ENCODE data around the gene CPT1B. TPM values are rescaled to one million over a fixed set of nuclear protein-coding genes. Genes with fewer than 3 reads are reported as not detected.

CPT1B gene
- total RNA-seq, result 15.6 TPM

DNA sequence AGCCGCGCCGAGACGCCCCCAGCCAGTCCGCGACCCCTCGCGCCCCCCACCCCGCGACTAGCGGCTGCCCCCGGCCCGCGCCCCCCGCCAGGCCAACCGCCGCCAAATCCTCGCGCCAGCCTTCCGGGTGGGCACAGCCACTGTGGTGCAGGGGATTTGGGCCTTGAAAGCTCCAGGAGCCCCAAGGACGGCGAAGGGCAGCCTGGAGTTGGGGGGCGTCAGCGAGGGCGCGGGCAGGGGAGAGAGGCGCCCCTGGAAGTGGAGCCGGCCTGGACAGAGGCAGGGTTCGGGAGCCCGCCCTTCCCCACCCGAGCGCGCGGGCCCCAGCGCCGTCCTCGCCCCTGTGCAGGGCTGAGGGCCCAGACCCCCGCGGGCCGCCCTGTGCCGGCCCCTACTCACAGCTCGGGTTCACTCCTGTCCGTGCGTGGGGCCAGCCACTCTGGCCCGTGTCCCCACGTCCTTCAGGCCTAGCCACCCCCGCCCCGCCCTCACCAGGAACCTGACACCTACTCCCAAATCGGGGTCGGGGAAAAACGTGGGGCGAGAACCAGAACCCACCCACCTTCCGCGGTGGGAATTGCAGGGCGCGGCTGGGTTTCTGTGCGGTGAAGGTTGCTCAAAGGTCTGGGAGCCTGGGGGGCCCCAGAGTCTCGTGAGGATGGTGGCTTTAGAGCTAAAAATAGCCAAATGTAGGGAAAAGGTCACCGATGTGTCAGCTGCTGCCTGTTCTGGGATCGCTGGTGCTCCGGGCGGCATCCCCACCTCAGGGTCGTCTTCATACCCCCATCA lies at the start of gene CPT1B:
Gene CPT1B, minus strand, starts transcription at position 441 of the 789 bp plus-strand sequence. CDS start 512 bp downstream, outside the sequence.

DNA sequence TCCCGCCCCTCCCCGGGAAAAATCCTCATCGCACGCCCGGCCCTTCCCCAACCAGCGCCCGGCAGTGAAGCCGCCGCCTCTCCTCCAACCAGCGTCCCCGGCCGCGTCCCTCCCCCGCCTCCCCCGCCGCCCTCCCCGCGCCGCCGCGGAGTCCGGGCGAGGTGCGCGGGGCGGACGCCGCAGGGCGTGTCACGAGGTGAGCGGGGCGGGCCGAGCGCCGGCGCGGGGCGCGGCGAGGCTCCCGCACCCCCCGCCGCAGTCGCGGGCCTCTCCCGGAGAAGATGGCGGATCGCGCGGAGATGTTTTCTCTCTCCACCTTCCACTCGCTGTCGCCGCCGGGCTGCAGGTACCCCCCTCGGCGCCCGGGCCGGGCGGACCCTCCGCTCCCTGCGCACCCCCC lies 22.3 kb upstream of the CPT1B start, which contains the start of gene MAPK8IP2:
Gene MAPK8IP2, plus strand, starts transcription at position 256 of the 400 bp plus-strand sequence. Its CDS starts 26 bp downstream, at position 282.

GRCh38 chr22:50582493-50583293 lies 4.5 kb upstream of the CPT1B start, which contains the start of gene CHKB:
CHKB (minus strand) TSS chr22:50582849; CDS start chr22:50582781, 68 bp downstream.

DNA sequence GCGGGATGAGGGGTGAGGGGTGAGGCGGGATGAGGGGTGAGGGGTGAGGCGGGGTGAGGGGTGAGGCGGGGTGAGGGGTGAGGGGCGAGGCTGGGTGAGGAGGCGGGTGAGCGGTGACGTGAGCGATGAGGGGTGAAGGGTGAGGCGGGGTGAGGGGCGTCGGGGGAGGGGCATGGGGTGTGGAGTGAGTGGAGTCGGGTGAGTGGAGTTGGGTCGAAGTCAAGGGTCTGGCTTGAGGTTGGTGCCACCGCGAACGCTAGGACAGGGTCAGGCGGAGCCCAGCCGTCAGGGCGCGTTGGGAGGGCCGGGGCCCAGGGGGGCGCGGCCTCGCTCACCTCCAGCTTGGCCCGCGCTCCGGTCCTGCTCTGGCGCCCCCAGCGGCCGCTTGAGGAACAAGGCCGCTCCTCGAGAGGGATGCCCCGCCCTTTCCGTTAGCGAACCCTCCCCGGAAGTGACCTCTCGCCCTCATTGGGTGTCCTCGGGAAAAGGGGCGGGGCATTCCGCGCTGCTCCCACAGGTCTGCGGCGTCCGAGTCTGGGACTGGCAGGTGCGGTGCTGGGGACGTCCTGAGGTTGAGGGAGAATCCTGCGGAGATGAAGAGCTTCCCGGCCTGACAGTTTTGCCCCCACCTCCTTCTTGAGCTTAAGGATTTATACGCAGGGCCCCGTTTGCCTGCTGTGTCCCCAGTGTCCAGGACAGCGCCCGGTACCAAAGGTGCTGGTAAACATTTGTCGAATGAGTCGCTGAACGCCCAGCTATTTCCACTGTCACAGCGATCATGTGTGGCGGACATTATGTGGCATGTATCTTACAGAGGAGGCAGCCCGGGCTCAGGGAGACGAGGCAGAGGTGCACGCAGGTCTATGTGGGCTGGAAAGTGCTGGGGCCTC lies 15.5 kb downstream of the CPT1B start, which contains the start of gene SYCE3:
Gene SYCE3, minus strand, starts transcription at position 397 of the 890 bp plus-strand sequence. CDS start 6,514 bp downstream, outside the sequence.

GRCh38 chr22:50545522-50546325 lies 32.5 kb downstream of the CPT1B start, which contains the start of gene KLHDC7B:
KLHDC7B (plus strand) TSS chr22:50545899; CDS start chr22:50546244, 345 bp downstream.

DNA sequence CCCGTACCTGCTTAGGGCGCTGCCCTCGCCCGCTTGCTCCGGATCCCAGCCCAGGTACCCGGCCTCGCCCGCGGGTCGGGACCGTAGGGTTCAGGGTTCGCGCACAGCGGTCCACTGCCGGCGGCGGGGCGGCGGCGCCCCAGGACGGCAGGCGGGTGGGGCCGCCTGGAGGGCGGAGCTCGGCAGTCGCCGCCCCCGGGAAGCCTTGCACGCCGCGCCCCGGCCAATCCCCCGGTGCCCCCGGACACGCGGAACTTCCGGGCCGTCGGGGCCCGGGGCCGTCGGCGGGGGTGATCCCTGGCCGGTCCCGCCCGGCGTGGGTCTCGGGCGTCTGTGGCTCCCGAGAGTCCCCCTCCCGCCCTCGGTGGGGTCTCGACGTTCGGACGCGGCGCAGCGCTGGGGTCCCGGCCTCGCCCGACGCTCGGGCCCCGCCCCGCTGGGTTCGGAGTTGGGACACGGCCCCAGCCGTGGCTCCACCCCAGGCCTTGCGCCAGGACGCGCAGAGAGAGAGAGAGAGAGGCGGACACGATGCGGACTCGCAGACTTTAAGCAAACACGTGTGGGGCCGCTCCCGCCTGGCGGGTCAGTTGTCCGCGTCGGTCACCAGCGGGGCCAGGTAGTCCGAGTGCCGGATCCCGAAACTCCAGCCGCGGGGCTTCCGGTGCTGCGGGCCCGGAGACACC lies 48.2 kb downstream of the CPT1B start, which contains the start of gene TYMP:
Gene TYMP, minus strand, starts transcription at position 116 of the 683 bp plus-strand sequence. CDS start 303 bp downstream, outside the sequence.

GRCh38 chr22:50525104-50525857 lies 52.9 kb downstream of the CPT1B start, which contains the start of gene SCO2:
SCO2 (minus strand) TSS chr22:50525598; CDS start chr22:50524411, 1,187 bp downstream.

Other genes starting within 250 kb of the CPT1B start
- gene PPP6R2, start 235.1 kb downstream of the CPT1B start, total RNA-seq, result 56.1 TPM
- gene SBF1, start 103.4 kb downstream of the CPT1B start, total RNA-seq, result 67.3 TPM
- 1.5 TPM for gene ADM2, start 96.9 kb downstream of the CPT1B start, total RNA-seq
- not detected for gene MIOX, start 91.6 kb downstream of the CPT1B start, total RNA-seq
- 39.0 TPM for gene LMF2, start 70.7 kb downstream of the CPT1B start, total RNA-seq
- gene NCAPH2, start 70.2 kb downstream of the CPT1B start, total RNA-seq, result 58.1 TPM
- gene SCO2, start 52.8 kb downstream of the CPT1B start, total RNA-seq, result not detected
- gene TYMP, start 48.4 kb downstream of the CPT1B start, total RNA-seq, result 10.6 TPM
- gene KLHDC7B, start 32.5 kb downstream of the CPT1B start, total RNA-seq, result 0.05 TPM
- gene SYCE3, start 15.5 kb downstream of the CPT1B start, total RNA-seq, result not detected
- gene CHKB, start 4.4 kb upstream of the CPT1B start, total RNA-seq, result 59.6 TPM
- 22.7 TPM for gene MAPK8IP2, start 22.4 kb upstream of the CPT1B start, total RNA-seq
- gene ARSA, start 49.7 kb upstream of the CPT1B start, total RNA-seq, result 17.3 TPM
- gene SHANK3, start 94.4 kb upstream of the CPT1B start, total RNA-seq, result 10.6 TPM
- not detected for gene ACR, start 159.8 kb upstream of the CPT1B start, total RNA-seq
- 16.1 TPM for gene RABL2B, start 205.2 kb upstream of the CPT1B start, total RNA-seq

Measured in camera-type eye (tissue), 1 donor.